Stimulated activated CD4-positive, alpha-beta T cell treated with anti-CD3 and anti-CD28 coated beads, TNF-alpha, amount 100 ng/mL, for 24 hours (primary cell): ENCODE data around the gene LRRC7.
A peak's percentile ranks its signal among the peaks of the same experiment; 100 is the strongest.
"Not testable (repeated sequence)": the region's sequence is repeated elsewhere in the genome, so short reads cannot be mapped to it uniquely, and the experiment has no call there.

Source experiments
- DNase-seq, 3 experiments: peaks; one replicate each; pipeline ENCODE4 v3.0.0-alpha.2; 2020; ENCODE audit warnings: low read depth in 3 of 3

LRRC7 gene

DNA sequence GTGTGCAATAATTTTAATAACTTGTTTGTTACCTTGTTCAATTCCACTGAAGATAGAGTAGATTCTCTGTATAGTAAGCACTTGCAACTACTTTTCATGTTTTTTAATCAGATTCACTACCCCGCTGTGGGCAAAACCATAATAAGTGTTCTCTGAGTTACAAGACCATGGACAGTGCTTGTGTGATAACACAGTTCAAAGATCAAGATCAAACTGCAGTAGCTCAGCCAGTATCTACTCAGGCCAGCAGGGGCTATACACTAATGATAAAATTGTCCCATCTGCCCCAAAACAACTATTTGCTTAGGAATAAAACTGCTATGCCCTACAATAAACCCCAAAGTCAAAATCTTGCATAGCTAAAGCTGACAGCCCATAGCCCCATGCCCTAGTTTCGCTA, 129.6 kb downstream of the LRRC7 start:
- DNase-seq: no peak

DNA sequence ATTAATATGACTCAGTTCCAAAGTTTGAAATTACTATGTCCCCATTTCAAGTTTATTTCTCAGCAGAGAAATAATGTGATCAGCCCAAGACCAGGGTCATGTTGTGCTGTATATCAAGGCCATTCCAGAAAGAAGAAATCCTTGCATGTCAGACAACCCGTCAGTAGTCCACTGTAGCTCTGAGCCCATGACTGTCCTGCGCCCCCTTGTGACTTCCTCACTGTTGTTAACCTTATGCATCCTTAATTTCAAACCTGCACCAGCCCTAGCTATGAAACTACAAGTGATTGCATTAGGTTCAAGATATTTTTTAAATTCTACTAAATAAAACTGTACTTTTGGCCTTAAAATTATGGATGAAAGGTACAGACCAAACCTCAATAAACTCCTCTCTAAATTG, 133.0 kb downstream of the LRRC7 start:
- DNase-seq: no peak

DNA sequence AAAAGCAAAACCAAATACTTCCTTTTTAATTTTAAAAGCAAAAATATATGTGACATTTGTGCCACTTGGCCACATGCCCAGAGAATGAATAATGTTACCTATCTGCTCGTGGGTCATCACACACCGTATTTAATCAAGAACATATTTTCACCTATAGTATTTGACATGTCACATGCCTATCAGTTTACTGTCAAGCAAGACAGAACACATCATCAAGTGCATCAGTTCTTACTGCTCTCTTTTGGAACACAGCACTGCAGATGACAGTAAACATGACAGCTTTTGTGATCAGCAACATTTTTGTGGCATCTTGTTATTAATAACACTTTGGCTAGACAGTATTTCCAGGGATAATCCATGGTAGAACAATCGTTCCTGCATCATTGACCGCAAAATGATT, 134.4 kb downstream of the LRRC7 start:
- DNase-seq: no peak

DNA sequence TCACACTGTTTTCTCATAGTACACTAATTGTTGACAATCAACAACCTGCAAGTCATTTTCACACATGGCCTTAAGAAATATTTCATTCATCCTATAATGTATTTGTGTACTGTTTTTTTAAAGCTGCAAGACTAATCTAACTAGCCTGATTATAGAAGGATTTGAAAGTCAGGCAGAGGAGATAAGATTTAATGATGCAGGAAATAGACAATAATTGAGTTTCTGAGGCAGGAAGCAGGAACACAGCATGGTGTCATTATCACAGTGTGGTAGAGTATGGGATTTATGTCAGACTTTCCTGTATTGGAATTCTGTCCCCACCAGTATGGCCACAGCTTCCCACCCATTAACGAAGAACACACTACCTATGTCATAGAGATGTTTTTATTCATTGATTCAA, 138.8 kb downstream of the LRRC7 start:
- no peak for DNase-seq

DNA sequence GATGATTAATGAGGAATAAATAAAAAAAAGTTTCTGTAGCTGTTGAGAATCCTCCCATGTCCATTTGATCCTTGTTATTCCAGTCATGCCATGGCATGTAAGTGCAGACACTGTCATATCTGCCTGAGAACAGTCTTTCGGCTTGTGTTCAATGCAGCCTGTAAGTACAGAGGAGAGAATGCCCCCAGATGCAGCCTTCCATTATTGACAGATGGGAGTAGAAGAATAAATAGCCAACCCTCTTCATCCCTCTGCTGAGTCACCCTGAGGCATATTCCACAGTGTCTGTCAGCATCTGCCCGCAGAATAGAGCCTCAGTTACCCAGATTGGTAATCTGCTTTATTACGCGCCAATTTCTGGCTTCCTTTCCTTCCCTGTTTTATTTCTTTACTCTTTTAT, 139.4 kb downstream of the LRRC7 start:
- DNase-seq: no peak

DNA sequence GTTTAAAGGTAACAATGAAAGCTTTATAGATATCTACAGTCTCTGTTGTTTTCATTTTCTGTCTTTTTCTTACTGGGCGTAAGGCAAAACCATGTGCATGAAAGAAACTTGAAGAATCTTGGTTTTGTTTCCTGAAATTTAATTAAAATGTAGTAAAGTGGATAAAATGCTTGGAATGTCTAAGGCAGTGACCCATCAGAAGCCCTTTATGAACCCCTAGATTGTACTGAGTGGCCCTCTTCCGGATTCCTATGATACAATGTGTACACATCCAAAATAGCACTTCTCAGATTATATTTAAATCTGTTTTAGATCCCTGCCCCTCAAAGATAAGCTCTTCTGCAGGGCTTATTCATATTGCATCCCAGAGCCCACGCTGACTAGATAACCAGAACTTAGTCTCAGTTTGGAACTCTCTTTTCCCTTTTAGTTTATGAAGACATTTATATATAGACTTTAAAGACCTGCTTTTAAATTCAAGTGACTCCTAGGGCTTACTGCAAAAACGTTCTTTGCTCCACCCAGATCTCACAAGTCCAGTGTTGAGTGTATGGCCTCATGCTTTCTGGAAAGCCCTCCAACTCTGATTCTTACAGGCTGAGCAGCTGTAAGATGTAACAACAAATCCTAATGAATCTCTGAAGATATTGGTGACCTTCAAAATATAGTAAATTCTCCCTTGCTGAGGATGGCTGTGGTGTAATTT, 142.9 kb downstream of the LRRC7 start:
- DNase-seq: no peak

DNA sequence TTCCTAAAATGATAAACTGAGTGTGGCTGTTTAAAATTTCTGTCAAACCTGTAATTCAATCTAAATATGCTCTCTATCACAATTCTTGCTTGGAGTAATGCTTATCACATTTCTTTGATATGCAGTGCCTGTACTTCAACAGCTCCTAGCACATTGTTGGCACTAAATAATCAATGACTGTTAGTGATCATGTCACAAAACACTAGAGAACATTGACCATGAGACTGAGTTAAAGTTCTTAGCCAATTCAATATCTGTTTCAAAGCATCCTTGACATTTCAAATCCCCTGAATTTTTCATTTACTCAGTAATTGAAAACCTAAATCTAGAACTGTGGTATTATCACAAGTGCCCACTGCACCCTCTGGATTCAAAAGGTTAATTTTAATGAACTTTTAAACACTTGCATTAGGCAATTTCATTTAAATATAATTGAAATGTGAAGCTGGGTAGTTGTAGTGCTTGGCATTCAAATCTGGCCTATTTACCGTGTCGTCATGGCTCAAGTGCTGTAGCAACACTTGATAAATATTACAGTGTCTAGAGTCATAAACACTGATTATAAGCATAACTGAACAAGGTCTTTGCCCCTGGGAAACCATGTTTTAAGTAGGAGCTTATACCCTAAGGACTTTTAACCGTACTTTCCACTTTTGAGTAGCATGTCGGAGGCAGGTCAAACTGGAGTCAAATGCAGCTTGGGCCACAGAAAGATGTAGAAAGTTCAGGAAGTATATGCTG, 143.6 kb downstream of the LRRC7 start:
- no peak for DNase-seq

DNA sequence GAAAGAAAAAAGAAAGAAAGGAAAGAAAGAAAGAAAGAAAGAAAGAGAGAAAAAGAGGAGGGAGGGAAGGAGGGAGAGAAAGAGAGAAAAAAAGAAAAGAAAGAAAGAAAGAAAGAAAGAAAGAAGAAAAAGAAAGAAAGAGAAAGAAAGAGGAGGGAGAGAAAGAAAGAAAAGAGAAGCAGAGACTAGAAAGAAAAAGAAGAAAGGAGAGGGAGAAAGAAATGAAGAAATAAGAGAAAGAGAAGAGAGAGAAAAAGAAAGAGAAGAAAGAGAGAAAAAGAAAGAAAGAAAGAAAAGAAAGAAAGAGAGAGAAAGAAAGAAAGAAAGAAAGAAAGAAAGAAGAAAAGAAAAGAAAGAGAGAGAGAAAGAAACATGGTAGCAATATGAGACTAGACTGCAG, 150.1 kb downstream of the LRRC7 start:
- DNase-seq: not testable (repeated sequence)

DNA sequence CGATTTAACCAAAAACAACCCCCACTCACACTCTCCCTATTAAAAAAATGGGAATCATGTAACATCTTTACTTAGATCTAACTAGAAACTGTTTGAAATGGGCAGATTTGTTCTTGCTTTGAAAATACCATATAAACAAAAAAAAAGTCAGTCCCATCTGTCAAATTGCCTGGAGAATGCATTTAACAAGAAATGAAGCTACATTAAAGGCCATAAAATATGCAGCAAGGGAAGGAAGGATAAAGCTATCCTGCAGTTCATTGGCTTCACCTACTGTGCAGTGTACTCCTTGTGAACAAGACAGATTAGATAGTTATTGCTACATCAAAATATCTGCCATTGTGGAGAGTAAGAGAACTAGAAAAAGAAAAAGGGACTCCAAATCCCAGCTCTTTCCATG, 160.5 kb downstream of the LRRC7 start:
- DNase-seq: no peak

DNA sequence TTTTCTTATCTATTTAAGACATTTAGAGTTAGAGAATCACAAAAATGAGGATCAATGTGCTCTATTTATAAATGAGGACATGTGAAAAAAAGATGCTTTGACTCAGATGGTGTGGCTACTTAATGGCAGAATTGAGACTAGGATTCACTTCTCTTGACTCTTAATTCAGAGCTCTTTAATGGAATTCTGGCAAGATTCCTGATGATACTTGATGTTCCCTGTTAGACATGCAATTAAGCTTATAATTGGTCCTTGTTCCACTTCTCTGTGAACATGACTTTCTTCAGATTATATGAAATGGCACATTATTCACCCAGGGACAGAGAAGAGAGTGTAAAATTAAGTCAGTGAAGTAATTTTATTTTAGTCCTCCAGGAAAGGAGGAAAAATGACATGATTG, 165.3 kb downstream of the LRRC7 start:
- DNase-seq: no peak

DNA sequence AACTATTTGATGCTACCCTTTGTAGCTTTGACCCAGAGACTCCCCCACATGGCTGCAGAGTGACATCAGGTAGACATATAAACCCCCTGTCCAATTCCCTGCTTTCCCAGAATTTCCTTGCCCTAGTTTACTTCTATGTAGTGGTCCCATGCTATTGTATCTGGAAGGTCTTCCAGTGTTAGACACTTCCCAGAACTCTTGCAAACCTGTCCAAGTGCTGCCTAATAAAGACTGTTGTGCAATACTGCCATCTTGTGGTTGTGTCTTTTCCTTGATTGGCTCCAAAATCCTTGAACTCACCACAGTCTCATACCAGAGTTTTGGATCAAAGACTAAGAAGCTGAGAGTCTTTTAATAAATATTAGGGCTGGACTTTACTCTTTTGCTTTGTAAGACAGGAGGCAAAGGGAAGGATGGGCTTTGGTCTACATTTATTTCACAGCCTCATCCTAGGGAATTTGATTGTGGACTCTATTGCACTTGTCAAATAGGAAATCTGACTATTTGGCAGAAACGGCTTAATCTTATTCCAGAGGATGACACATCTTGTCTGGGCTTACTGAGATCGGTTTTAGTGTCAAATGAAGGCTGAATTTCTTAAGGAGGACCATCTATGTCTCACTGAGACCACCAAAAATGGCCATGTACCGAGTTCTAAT, 169.9 kb downstream of the LRRC7 start:
- peak in 1 of 3 experiments; percentile 2 for DNase-seq

DNA sequence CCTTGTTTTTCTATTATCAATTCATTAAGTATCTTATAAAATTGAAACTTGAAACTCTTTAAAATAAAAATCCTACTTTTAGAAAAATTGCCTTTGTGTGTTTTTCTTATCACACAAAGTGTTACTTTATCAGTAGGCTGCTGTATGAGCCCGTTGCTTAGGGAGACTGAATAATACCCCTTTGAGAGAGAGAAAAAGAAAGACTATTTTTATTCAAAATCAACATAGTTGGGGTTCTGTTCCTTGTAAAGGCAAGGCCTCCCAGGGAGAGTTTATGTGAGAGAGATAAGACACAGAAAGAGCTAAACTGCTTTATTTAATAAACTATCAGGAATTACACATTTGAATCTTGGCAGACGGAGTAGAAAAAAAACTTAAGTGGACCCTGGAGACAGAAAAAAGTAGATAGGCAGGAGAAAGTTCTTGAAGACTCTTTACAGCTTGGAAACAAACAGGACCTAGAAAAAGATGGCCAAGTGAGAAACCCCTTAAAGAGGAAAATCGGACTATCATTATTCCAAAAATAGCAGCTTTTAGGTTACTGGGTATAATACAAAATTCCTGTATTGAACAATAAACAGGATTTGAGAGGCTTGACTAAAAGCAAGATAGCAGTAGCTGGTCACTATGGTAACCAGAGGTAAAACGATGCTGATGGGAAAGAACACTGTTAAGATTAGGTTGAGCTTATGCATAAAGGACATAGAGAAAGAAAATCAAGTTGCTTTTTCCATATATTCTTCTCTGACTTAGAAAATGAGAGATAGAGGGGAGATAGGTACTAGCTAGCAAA, 170.9 kb downstream of the LRRC7 start:
- no peak for DNase-seq

DNA sequence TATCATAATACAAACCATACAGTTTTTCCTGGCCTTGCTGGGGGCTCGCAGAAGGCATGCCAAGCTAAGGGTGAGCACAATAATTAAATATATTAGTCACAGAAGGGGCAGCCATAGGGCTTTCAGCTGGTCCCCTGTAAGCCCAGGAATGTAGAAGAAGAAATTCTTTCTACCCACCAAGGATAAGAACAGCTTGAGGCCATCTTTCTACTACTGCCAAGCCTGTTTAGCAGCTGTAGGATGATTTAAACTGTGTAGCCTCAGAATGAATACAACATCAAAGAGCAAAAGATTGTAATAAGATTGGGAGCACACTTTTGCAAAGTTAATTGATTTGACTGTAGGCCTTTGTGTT, 171.5 kb downstream of the LRRC7 start:
- no peak for DNase-seq

DNA sequence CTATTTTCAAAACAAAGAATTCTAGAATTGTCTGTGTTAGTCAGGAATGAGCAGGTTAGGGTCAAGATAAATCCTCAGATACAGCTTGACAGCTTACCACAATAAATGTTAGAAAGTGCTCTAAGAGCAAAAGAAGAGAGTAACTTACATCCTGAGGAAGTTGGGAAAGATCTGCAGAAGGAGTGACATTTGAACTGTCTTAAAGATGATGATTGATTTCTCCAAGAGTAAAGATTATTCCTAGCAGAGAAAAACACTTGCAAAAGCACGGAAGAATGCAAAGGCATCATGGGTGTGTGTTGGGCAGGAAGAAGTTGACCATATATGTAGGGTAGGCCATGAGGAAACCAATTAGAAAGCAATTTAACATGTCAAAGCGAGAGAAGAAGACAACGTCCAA, 175.4 kb downstream of the LRRC7 start:
- no peak for DNase-seq

DNA sequence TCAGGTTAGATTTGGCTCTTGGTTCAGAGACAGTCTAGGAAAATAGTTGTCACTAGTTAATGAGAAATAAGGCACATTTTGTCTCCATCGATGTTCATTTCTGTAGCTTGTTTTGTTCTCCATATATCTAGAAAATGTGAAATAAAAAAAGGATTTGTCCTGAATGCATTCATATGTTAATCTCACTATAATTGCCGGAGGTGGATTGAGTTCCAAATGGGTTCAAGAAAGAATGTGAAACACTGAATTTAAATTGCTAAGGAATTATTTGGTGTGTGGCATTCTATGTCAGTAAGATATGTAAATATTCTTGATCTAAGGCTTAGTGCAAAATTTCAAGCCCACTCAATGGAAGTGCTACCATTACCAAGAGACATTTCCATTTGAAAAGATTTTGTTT, 176.7 kb downstream of the LRRC7 start:
- DNase-seq: no peak

DNA sequence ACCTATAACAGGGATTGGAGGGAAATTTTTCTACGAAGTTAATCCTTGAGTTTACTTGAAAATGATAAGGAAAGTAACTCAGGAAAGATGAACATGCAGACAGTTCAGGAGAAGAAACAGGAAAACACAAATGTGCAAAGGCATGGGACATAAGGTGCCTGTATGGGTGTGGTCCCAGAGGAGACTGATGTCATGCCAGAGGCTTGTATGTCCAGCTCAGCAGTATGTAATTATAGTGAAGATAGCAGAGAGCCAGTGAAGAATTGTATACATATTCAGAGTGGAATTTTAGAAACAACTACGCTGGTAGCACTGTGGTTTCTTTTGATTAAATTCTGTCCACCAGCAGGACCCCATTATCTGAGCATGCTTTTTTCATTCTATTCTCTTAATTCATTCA, 179.5 kb downstream of the LRRC7 start:
- no peak for DNase-seq

DNA sequence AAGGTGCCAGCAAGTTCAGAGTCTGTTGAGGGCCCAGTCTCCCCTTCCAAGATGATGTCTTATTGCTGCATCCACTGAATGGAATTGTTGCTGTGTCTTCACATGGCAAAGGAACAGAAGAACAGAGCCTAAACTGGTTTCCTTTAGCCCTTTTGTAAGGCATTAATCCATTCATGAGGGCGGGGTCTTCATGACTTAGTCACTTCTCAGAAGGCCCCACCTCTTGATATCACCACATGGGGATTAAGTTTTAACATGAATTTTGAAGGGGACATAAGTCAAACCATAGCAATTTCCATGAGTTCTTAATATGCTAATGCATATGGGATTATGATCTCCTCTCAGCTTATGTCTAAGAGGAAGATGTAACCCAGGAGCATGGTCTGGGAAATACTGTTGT, 182.9 kb downstream of the LRRC7 start:
- DNase-seq: no peak

DNA sequence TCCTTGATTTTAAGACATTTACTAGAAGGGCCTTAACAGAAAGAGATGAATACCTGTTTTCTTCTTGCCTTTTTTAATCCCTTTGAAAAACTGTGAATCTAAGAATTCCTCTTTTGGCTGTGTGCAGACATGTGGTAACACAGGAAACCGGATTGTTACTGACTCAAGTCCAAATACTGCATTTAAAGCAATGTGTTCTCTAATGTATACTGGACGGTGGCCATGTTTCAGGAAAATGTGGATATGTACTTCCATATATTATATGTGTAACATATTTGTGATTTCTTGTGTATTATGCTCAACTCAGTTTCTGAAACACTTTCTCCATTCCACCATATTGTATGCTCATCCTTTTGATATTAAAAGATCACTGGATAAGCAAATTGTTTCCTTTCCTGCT, 185.1 kb downstream of the LRRC7 start:
- no peak for DNase-seq

DNA sequence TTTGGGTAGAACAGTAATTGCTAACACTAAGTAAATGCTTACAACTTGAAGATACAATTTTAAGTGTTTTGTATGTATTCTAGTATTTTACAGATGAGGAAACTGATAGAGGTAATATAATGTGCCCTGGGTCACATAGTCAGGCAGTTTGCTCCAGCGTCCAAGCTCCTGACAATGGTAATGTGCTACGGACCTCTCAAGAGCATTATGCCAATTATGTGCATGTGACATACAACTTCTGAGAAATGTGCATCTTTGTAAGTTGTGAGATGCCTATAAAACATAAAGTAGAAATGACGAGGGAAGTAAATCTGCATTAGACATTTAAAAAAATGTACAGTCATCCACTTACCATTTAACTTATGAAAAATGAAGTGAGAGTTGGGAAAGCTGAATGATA, 186.8 kb downstream of the LRRC7 start:
- DNase-seq: no peak

DNA sequence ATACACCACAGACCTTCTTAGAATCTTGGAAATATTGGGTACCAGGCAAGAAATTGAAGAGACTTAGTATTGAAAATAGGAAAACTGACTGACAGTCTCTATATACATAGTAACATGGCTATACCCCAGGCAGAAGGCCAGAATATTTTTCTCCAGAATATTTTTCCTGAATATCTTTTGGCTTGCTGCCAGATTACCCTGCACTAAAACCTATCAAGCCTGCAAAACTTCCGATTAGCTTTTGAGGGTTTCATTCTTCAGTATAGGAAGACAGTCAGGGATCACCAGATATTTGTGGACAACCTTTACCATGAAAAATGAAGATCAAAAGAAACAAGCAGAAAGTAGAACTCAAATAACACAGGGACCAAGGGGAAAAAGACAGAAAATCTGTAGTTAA, 187.9 kb downstream of the LRRC7 start:
- DNase-seq: no peak

DNA sequence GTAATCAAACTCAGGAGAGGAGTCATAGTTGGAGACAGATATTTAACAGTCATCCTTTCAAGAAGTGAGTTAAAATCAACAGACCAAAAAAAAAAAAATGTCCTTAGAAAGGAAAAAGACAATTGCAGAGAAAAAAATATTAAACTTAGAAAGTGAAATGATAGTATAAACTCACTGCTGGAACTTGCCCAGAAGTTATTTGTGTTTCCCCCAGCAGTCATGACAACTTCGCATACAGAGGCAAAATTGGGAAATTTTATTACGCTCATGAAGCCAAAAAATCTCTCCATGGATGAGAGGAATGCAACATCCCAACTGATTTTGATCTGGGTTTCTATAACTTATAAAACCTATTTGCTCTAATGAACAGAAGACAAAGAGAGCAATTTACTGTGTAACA, 198.2 kb downstream of the LRRC7 start:
- no peak for DNase-seq

DNA sequence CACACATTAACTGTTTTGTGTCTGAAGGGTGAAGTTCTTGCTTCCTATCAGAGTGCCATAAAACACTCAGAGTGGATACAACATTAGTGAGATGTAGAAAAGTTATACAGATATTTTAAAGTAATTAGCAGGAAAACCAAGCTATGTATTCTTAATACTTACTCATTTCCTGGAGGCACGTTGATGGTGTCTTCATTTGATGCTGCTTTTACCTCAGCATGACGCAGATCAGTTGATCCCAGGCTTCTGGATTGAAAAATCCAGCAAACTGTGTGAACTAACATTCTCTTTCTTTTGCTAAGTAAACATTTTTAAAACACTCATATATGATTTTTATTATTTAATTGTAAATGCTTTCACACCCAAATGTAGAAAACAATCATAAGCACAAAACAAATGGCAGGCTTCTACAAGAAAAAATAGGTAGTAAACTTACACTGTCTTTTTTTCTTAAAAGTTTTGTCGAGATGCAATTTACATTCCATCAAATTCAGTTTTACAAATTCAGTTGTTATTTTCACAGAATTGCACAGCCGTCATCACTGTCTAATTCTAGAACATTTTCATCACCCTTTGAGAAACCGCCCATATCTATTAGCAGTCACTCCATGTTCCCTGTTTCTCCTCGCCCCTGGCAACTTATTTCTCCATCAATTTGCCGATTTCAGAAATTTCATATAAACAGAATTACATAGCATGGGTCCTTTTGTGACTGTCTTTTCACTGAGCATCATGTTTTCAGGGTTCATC, 198.9 kb downstream of the LRRC7 start:
- DNase-seq: no peak
